NOMO-1 treated with DMSO at 0.1 percent for 48 hours (cell line): ENCODE data around the gene UBE2E2.

Experiments
- DNase-seq: peaks from one replicate; lab custom pipeline; 2025; ENCODE audit not compliant: unreplicated experiment; lab: John Stamatoyannopoulos, UW

Gene UBE2E2

DNA sequence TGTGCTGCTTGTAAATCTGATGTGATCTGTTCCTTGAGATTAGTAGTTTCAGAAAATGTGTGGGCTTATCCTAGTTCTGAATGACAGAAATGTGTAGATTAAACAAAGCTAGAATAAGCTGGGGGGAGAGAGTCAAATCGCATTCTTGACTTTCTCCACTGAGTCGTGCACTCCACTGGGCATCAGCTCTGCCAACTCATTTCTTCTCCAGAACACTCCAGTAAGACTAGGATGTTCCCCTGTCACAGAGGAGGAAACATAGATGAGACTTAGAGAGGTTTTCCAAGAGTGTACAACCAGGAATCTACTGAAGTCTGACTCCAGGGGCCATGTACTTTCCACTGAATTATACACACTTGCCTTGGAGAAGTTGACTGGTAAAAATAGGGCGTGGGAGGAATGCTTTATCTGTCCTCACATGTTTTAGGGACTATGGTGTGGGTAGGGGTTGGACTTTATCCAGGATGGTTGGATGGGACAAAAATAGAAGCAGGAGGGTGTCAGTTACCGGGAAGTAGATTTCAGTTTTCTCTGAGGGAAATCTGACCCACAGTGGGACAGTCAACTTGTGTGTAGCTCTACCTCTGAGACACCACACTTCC lies 298.2 kb downstream of the UBE2E2 start:
- DNase-seq: no peak

DNA sequence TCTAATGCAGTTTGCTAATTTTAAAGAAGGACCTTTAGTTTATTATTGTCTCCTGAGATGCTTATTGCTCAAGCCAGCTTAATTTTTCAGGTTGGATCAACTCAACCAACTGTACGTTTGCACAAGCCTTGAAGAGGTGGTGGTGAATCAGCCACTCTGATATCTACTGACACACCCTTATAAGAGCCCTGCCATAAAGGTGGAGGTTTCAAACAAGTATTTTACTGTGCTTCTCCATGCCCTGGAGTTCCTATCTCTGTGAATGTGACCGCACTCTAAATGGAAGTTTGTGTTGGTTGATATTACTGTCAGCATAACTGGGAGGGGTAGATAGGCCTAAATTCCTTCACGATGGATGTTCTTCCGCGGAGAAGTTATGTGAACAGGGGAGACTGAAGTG lies 305.3 kb downstream of the UBE2E2 start:
- no peak for DNase-seq

DNA sequence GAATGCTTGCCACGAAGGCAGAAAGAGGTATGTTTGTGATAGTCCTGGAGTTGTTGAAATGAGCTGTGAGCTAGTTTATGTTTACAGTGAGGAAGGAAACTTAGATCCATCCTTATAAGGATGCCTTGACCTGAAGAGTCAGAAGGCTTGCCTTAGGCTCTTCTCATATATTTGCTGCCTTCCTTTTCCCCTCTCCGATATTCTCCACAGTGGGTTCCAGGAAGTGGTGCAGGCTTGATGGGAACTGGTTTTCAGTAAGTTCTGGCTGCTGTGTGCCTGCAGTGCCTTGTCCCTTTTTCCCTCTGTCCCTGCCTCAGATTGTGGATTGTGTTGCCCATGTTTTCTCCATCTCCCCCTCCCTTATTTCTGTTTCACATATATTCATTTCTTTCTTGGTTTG lies 315.3 kb downstream of the UBE2E2 start:
- no peak for DNase-seq

DNA sequence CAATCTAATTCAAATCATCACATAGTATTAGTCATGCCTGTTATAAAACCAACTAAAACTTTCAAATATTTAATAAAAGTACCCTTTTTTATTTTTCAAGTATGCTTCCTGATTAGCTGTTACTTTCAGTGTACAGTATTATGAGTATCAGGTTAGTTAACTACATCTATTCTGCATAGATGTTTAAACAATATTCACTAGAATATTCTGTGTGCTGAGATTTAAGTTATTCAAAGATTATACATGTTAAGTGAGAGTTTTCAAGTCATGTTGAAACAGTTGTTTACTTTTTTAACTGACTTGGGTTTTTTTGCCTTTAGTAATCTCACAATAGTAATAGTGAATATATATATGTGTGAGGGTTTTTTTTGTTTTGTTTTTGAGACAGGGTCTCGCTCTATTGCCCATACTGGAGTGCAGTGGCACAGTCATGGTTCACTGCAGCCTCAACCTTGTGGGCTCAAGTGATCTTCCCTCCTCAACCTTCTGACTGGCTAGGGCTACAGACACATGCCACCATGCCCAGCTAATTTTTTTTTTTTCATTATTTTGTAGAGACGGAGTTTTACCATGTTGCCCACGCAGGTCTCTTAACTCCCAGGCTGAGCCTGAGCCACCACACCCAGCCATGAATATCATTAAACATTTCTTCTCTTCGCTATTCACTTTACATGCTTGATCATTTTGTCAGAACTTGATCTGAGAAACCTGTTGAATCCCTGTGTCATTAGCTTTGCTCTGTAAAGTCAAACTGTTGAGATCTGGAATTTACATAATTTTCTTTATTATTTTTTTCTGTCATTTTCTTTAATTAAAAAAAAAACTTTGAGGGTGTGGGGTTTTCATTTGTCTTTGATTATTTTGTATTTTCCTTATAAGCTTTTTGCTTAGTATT lies 316.4 kb downstream of the UBE2E2 start:
- no peak for DNase-seq

DNA sequence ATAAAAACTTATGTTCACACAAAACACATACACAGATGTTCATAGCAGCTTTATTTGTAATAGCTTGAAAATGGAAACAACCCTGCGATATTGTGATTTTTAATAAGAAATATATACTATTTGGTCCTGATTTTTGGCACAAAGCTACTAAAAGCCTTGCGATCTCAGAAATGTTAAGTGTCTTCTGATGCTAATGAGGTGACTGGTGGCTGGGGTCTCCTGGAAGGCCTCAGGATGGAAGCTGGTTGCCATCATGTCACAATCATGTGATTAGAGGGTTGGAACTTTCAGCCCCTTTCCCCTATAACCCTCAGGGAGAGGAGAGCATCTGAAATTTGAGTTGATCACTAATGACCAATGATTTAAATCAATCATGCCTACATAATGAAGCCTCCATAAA lies 324.2 kb downstream of the UBE2E2 start:
- DNase-seq: no peak

DNA sequence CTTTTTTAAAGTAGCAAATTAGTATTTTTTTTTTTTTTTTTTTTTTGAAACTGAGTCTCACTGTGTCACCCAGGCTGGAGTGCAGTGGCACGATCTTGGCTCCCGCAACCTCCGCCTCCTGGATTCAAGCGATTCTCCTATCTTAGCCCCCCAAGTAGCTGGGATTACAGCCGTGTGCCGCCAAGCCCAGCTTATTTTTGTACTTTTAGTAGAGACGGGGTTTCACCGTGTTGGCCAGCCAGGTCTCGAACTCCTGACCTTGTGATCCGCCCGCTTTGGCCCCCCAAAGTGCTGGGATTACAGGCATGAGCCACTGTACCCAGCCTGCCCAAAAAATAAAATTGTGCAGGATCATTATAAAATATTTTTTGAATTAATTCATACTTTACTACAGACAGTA lies 330.5 kb downstream of the UBE2E2 start:
- no peak for DNase-seq

DNA sequence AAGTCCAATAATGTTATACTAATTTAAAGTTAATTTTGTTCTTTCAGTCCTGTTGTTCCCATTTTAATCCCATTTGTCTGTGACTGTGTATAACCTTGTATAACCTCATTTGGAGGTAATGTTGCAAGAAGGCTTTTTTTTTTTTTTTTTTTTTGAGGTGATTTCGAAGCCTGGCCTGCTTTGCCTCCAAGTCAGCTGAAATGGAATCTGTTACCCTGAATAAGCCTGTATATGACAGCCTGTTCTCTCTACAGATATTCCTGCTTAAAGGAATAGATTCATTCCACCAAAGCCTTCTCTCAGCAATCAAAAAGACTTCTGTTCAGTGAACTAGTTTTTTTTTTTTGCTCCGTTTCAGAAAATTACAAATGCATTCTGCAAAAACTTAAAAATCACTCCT lies 330.9 kb downstream of the UBE2E2 start:
- DNase-seq: no peak

DNA sequence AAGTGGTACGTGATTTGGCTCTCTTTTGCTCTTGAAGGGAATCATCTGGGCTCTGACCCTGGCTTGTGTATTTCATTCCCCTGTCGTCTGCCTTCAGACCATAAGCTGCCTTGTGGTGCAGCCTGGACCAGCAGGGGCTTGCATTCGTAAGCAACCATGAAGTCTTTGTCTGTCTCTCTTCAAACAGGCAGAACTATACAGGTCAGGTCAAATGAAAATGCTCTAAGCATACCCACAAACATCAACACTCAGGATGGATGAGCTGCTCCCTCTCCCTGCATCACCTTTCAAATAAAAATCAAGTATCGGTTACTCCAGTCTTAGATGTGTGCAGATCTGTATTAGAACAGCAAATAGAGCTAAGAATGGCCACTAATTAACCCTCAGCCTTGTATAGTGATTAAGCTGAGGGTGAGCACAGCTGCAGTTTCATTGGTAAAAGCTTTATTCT lies 334.0 kb downstream of the UBE2E2 start:
- no peak for DNase-seq

DNA sequence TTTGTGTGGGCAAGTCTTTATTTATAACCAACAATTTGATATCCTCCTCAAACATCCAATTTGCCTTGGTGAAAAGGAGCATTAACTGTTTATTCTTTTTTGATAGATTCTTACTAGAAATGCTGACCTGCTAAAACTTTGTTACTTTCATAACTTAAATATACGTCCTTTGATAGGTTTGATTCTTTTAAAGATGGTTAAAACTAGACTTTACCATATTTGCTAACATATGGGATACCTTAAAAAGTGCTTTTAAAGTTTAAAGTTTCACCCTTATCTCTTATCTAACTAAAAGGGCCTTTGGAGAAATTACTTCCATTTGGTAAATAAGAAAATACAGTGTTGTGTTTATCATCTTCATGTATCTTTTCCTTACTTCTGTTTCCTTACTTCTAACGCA lies 336.1 kb downstream of the UBE2E2 start:
- DNase-seq: no peak

DNA sequence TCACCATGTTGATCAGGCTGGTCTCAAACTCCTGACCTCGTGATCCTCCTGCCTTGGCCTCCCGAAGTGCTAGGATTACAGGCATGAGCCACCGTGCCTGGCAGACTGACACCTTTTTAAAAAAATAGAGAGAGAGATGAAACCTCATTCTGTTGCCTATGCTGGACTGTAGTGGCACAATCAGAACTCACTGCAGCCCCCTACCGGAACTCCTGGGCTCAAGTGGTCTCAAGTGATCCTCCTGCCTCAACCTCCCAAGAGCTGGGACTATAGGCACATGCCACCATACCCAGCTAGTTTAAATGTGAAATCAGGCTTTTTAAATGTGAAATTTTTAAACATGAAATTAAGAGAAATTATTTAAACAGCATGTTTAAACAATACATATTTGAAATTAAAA lies 337.5 kb downstream of the UBE2E2 start:
- DNase-seq: no peak

DNA sequence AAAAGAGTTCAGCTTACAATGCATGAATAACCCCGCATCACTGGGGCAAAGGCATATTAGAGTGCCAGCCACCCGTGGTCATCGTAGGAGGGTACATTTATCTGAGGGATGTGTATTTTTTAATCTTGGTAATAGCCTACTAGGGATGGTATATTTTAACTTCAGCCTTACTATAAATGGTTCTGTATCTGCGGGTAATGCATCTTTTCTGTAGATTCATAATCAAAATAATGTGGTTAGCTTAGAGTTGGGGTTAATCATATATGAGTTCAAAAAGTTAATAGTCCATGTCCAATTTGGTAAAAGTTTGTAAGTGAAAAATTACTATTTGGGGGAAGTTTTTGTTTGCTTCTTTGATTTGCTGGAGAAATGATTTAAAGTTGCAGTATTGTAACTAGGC lies 339.0 kb downstream of the UBE2E2 start:
- DNase-seq: no peak

DNA sequence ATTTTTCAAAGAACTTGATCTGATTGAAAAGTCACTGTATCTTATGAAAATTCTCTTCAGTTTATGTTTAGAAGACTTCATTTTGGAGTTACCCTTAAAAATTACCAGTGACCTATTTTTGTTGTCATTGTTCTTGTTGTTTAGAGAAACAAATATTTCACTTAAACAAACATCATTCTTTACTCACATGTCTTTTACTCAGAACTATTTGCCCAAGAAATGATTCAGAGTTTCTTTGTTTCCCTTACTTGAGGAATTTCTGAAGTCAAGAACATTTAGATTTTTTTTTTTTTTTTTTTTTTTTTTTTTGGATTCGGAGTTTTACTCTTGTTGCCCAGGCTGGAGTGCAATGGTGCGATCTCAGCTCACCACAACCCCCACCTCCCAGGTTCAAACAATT lies 343.1 kb downstream of the UBE2E2 start:
- DNase-seq: no peak

DNA sequence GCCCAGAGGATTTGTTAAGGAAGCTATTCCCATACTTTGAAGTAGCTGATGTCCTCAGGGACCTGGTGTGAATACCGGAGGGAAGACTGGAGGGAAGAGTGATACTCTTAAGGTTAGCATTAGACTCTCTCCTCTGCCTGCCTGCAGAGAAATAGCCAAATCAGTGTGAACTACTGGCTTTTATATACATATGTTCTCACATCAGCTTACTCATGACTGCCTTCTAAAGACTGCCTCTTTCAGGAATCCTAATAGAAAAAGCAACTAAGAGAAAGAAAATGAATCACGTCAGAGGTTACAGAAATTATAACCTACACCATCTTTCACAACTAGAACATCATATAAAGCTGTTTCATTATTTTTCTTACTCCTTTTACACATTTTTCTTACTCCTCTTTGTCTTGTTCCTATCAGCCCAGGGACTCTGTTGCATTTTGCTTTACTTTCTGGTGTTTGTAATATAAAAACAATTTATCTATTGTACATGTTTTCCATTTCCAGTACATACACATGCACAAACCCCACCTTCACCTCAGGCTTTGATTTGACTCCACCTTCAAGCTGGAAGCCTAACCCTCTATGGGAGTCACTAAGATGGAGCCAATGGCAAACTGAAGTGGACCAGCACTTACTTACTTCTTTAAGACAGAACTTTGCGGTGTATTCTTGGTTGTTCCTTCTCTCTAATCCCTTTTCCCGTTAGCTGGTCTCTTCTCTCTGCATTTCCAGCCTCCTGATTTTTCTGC lies 345.0 kb downstream of the UBE2E2 start:
- DNase-seq: no peak

DNA sequence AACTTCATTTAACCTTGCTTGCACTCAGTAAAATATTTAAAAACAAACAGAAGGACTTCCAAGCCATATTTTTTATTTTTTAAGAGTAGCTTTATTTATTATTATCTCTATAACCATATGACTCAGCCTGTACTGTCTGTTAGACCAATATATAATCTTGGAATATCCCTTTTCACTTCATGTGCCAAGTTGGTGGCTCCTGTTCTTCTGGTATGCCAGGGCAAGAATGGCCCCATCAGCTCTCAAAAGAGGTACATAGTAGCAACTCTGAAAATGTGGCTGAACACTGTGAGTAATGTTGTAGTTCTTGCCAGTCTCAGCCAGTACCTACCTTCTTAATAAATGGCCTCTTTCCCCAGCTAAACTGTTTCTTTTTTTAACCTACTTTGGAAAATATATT lies 345.6 kb downstream of the UBE2E2 start:
- no peak for DNase-seq

DNA sequence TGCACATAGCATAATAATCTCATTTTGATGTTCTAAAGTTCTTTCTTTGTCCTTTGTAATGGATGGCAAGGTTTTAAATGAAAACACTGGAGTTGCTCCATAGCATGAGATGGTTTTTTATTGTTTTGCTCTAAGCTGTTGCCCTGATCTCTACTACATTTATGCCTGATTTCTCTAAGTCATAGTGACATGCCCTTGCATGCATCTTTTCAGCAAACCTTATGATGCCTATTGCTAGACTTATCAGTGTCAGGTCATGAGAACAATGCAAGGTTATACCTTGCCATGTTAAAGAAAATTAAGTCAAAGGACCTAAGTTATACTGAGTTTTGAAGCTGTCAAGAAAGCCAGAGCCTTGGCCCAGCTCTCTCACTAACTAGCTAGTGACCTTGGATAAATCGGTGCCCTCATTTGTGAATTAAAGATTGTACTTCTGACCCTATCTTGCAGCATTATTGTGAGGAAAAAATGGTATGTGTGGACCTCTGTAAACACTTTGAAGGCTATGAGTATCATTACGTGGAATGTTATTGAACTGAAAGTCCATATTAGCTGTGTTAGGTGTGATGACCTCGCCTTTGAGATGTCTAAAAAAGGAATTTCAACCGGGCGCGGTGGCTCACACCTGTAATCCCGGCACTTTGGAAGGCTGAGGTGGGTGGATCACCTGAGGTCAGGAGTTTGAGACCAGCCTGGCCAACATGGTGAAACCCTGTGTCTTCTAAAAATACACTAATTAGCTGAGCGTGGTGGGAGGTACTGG lies 346.2 kb downstream of the UBE2E2 start:
- no peak for DNase-seq

DNA sequence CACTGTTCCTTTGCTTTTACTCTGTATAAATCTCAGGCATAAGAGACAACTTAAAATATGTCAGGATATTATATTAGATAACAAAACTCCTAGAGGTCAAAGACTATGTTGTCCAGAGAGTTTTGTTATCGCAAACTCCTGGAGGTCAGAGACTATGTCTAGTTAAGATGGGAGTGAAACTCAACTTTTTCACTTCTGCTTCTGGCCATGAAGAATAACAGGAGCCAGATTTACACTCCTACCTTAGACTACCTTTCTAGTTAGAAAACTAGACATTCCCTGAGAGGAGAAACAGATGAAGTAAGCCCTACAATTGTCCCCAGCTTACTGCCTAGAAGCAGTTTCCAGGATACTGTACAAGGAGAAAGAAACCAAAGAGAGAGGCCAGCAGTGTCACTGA lies 347.3 kb downstream of the UBE2E2 start:
- DNase-seq: no peak

DNA sequence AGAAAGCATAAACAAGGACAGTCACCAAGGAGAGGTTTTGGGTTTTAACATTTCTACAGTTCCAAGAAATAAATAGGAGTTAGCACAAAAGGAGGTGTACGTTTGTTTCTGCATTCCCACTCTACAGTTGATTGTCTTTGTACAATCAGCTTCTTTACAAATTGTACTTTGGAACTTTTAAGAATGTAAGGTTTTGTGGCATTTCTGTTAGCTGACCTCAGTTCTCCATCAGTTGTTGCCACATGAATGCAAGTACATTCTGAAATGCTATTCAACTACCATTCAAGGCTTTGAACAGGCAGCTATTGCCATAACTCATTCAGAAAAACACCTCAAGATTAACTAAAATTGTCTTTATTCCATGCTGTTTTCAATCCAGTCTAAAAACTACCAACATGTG lies 349.4 kb downstream of the UBE2E2 start:
- DNase-seq: no peak

DNA sequence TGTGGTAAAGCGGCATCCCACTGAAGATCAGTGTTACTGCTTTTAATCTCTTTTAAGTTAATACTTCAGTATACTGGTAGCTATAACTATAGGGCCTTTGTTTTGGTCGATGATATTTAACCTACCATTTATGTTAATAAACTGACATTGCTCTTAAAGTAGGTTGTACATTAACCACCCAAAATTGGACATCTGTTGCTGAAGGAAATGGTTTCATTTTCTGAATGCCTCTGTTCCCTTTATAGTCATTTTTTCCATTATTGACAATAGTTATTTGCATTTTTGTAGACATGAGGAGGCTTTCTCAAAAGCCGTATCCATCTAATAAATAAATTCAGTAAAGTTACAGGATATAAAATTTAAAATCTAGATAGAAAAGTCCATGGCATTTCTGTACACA lies 350.2 kb downstream of the UBE2E2 start:
- DNase-seq: no peak

DNA sequence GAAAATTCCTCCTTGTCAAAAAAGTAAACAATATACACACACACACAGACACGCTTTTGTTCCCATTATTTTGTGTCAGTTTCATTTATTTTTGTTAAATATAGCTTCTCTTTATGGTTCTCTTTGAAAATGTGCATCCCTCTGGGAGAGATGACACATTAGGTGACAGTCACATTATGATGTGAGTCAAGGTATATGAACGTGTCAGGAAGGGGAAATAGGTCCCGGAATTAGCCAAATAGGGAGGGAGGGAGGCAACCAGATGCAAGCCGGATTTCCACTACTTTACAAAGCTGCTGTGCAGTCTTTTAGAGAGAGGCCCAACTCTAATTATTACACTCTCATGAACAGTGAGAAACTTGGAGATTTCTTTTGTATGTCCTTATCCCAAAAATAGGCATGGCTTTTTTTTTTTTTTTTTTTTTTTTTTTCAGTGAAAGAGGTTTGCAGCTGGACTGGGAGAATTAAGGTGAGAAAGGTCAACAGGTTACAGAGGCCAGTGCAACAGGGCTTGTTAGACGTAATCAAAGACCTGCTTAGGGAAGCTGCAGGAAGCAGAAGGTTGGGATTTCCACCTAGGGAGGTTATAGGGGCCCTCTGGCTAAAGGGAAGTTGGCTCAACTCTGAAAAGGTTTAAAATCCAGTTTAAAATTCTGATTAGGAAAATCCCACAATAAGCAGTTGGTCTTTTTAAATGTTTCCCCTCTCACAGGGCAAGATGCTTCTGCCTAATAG lies 362.1 kb downstream of the UBE2E2 start:
- DNase-seq: no peak

DNA sequence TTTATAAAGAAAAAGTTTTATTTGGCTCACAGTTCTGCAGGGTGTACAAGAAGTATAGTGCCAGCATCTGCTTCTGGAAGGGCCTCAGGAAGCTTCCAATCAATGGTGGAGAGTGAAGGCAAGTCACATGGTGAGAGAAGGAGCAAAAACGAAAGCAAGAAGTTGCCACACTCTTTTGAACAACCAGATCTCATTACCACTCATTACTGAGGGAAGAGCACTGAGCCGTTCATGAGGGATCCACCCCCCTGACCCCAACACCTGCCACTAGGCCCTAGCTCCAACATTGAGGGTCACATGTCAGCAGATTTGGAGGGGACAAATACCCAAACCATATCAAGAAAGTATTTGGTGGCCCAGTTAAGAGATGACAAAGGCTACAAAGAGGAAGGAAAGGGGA lies 363.4 kb downstream of the UBE2E2 start:
- no peak for DNase-seq

DNA sequence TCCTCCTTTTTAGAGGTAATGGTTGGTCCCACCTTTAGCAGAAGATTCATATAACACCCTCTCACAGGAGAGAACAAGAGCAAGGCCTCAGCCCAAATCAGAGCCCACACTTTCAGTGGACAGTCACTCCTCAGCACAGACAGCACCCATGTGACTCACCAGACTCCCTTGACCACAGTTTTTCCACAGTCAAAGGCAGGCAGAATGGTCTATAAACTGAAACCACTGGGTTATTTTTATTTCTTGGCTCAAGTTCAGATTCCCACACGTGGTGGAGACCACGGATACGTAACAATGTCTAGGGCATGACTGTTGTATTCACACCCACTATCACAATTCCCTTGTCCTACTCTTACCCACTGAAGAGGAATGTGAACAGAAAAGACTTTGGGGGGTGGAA lies 364.8 kb downstream of the UBE2E2 start:
- no peak for DNase-seq
